SIG-M5 treated with dmso at 0.1 percent for 504 hours (cell line): ENCODE results near the gene PLEKHD1.

Experiments
- DNase-seq: peaks from one replicate; lab custom pipeline; 2025; ENCODE audit not compliant: unreplicated experiment; lab: John Stamatoyannopoulos, UW

The PLEKHD1 gene

DNA sequence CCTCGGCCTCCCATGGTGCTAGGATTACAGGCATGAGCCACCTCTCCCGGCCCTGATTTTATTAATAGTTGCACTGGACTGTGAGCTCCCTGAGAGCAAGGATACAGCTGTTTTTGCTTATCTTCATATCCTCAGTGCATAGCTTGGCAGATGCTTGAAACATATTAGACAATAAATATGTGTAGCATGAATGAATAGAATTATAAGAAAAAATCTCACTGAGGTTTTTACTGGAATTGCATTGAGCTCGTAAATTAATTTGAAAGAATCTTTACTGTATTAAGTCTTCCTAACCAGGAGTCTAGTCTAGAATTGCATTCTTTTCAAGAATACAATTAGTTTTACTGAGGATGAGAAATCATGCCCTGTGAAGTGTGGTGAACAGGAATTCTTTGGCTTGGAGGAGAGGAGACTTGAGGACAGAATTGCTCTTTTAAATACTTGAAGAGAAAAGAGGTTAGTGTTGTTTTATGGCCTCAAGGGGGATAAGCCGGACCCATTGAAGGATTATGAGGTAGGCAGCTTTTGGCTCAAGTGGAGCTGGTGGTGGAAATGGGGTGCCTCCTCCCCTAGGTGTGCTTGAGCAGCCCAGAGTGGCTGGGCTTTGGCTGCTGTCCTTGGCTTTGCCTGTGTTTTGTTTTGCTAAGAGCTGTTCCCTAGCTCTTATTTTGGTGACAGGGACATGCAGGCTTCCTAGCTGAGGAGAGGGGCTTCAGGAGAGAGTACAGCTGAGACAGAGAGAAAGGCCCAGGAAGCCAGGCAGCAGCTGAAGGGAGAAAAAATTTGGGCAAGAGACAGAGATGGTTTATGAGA, 34.0 kb downstream of the PLEKHD1 start:
- no peak for DNase-seq

DNA sequence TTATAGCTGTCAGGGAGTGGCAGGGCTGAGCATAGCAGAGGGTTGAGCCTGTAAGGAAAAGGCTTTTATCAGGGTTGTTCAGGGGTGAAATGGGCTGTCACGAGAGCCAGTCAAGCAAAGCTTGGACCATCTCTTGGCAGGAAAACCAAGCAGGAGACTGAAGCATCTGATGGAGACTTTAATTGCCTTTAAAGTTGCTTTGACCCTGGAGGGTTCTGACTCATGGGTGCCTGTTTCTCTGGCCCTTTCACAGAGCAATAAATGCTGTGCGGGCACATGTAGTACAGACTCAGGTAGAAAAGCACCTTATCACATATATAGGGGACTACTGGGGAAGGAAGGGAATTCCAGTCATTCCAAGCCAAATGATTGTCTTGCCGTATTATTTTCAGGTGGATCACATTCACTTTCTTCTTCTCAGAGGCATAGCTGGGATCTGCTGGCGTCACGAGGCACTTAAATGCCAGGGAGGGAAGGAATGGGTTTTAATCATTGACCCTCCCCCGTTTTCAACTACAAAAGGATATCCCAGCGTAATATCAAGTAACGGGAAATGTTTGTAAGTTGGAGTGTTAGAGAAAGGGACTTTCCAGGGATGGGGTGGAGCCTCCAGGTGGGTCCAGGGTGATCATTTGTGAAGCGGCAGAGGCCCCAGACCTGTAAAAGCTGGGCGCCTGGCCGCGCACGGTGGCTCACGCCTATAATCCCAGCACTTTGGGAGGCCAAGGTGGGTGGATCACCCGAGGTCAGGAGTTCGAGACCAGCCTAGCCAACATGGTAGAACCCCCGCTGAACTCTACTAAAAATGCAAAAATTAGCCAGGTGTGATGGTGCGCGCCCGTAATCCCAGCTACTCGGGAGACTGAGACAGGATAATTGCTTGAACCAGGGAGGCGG, 34.9 kb downstream of the PLEKHD1 start:
- no peak for DNase-seq

DNA sequence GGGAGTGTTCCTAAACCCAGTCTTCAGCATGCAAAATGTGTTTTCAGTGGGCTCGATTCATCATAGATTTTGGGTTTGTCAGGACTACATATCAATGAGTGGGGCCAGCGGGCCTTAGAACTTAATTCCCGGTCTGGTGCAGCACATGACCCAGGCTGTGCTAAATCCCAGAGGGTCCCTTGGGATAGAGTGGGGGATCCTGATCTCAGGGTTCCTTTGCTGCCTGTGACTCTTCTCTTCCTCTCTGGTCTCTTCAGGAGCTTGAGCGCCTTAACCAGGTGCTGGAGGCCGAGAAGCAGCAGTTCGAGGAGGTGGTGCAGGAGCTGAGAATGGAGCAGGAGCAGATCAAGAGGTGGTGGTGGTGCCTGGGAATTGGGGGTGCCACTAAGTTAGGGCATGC, 37.5 kb downstream of the PLEKHD1 start:
- no peak for DNase-seq

DNA sequence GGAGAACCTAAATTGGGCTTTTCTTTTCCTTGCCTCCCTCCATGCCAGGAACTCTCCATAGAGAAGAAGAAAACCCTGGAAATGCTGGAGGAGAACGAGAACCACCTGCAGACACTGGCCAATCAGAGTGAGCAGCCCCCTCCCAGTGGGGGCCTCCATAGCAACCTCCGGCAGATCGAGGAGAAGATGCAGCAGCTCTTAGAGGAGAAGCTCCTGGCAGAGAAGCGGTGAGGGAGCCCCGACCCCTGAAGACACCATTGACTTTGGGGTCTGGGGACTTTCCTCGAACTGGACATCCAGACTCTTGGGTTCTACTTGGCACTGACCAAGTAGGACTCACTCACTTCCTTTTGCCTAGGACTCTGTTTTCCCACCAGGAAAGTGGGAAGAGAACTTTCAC, 41.4 kb downstream of the PLEKHD1 start:
- DNase-seq: no peak

DNA sequence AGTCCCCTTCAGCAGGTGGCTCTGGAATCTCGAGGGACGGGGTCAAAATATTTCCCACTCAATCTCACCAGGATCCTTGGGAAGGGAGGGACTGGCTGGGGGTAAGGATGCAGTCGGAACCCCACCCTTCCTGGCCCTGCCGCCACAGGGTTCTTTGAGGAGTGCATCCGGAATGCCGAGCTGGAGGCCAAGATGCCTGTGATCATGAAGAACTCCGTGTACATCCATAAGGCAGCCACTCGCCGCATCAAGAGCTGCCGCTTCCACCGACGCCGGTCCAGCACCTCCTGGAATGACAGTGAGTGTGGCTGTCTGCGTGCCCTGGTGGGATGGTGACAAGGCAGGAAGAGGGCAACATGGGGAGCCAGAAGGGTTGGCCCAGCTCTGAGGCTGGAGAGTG, 43.1 kb downstream of the PLEKHD1 start:
- no peak for DNase-seq

DNA sequence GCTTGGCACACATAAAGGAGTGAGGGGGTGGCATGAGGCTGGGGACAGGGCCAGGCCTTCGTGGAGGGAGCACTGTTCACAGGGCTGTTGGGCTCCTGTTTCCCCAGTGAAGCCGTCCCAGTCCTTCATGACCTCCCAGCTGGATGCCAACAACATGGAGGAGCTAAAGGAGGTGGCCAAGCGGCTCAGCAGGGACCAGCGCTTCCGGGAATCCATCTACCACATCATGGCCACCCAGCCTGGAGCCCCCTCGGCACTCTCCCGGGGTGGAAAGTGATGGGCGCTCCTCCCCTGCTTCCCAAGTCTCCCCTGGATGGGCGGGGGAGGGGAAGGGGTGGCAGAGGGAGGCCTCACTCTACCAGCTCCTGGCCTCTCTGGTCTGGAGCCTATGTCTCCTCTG, 43.6 kb downstream of the PLEKHD1 start:
- no peak for DNase-seq

DNA sequence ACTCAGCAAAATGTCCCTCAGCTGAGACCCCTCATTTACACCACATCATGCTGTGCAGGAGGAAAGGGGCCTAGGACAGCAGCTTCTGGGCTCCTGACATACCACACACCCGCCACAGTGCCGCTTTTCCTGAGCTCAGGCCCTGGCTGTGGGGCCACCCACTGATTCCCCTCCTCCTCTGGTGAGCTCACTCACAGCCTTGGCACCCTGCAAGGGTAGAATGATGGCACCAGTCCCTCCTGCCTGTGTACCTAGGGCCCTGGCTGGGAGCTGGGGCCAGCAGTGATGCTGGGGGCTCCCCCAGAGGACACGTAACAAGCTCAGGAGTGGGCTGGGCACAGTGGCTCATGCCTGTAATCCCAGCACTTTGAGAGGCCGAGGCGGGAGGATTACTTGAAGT, 44.4 kb downstream of the PLEKHD1 start:
- DNase-seq: no peak

DNA sequence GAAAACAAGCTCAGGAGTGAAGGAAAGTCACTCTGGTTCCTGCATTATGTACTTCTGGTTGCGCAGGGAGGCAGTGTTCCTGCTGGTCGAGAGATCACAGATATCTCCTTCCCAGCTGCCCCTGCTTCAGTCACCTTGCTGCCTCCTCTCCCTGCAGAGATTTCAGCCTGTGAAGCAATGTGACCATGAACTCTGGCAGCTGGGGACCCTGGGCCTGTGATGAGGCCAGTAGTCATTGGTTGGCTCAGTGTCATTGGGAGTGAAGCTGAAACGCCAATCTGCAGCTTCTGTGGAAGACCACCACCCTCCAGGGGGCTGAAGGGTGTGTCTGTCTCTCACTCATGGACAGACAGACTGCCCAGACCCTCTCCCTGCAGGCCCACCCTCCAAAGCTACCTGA, 45.0 kb downstream of the PLEKHD1 start:
- DNase-seq: no peak

DNA sequence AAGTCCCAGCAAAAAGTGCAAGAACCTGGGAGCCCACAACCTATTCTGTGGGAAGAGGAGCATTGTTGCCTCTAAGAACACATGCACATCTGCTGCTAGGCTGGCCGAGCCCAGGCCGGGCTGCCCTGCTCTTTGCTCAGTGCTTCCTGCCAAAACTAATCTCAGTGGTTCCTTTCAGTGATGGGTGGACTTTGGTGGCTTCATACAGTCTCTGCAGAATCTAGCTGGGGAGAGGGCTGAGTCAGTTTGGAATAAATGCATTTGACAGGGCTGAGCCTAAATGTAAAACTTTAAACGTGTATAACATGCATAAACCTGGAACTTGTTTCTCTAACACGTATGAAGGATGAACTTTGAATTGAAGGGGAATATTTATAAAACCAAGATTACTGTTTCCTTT, 45.6 kb downstream of the PLEKHD1 start:
- no peak for DNase-seq

DNA sequence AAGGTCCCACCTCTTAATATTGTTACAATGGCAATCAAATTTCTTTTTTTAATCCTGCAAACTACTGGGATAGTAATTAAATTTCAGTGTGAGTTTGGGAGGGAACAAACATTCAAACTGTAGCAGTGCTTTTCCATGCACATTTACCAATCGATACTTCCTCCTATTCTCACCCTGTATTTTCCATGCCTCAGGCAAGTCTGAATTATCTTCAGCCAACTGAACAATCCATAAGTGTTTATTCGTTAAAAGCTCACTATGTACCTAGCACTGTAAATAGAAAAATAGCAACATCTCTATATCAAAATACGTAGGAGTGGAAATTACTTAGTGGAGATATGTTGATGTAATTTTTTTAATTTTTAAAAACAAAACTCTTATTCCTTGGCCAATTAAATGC, 46.6 kb downstream of the PLEKHD1 start:
- DNase-seq: no peak

DNA sequence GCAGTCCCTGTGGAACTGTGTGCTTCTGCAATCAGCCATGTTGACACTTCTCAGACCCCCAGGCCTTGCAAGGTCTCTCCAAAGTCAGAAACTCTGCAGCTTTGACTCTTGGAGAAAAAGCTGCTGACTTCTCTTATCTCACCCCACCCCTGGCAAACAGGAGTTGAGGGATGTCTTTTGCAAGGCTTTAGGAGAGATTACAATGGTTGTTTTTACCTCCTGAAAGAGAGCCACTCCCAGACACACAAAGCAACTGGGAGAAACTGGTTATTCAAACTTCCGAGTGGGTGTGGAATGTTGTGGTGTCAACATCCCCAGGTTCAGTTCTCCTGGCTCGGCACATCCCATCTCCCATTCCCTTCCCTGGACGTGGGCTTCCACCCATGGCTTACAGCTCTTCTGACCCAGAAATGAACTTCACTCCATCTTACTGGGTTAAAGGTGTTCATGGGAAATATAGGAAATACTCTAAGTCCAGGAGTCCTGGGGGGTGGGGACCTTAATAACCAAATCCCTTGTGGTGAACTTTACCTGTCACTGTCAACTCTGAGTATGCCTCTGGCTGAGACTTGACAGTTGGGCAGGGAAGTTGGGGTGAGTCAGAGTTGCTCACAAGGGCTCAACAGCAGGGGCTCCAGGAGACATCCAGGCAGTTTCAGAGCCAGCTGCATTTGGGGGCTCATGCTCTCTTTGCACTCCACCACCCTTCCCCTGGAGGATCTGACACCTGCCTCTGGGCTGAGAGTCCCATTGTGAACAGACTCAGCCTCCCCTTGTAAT, 48.2 kb downstream of the PLEKHD1 start:
- no peak for DNase-seq

DNA sequence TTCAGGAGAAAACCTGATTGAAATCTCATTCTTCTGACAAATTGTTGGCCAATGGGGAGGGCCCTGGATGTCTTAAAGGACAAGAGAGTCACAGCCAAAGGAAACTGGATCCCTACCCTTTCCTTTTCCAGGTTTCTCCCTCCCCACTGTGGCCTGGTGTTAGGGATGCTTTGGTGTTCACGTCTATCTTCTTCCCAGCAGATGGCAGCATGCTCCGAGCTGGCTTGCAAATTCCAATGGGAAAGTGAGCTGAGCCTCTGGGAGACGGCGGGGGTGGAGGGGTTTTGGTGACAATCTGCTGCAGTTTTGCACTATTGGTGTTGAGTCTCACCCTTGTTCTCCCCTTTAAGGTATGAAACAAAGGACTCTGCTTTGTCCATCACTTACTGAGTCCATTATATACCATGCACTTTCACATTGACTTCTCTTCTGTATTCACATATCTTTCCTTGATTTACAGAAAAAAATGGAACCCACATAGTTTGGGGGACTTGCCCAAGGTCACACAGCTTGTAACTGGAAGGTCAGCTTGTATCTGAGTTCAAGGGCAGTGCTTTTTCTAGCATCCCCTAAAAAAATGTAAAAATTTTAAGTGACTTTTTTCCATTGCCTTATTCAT, 50.8 kb downstream of the PLEKHD1 start:
- no peak for DNase-seq

DNA sequence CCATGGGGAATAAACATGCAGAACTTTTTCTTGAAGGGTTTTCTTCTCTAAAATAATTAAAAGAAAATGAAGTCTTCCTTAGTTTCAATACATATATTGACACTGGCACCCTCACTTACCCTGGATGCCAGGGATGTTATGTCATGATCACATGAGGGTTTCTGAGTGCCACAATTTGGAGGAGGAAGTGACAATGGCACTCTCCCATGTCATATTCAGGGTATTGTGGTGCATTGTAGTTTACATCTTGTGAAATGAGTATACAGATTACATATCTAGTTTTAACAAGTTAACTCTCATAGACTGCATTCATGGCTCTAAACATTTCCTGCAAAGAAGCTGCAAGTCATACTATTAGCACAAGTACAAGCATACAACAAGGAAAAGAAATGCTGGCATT, 52.4 kb downstream of the PLEKHD1 start:
- DNase-seq: no peak

DNA sequence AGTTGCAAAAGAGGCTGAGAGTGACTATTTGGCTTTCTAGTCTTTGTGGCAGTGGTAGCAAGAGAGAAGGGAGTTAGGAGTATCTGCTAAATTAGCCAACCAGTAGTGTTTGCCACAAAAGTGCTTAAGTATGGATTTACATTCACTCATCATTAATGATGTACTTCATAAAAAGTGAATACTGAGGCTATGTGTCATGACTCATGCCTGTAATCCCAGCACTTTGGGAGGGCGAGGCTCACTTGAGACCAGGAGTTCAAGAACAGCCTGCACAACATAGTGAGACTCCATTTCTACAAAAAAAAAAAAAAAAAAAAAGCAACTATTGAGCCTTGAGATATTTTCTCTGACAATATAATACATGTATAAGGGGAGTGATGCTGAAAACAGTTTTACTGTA, 53.4 kb downstream of the PLEKHD1 start:
- DNase-seq: no peak

DNA sequence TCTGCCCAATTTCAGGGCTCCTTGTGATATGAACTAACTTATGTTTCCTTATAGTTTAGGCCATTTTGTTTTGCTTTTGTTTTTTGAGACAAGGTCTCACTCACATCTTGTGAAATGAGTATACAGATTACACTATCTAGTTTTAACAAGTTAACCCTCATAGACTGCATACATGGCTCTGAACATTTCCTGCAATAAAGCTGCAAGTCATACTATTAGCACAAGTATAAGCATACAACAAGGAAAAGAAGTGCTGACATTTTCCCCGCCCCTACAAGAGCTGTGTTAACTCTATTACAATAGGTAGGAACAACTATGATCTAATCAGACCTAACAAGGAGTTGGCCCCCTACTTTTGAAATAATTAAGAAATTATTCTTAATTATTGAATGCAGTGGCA, 54.2 kb downstream of the PLEKHD1 start:
- no peak for DNase-seq

DNA sequence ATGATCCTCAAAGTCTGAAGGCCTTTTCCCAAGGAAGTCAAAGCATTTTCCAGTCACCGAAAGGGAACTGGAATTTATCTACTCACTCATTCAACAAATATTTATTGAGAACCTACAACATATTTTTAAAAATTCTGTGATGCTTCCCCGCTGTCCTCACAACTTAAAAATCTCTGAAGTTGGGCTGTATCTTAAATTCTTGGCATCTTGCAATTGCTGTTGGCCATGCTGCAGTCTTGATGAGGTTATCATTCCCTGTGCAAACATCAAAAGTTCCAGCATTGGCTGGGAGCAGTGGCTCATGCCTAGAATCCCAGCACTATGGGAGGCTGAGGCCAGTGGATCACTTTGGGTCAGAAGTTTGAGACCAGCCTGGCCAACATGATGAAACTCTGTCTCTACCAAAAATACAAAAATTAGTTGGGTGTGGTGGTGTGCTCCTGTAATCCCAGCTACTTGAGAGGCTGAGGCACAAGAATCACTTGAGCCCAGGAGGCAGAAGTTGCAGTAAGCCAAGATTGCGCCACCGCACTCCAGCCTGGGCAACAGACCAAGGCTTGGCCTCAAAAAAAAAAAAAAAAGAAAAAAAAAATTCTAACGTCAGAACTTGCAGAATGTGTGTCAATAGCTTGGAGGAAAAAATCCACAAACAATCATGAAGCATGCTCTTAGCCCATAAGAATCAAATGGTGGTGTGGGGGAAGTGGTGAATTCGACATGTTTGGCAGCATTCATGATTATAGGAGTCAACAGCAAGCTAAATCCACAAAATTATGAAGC, 55.3 kb downstream of the PLEKHD1 start:
- DNase-seq: peak; percentile 16

DNA sequence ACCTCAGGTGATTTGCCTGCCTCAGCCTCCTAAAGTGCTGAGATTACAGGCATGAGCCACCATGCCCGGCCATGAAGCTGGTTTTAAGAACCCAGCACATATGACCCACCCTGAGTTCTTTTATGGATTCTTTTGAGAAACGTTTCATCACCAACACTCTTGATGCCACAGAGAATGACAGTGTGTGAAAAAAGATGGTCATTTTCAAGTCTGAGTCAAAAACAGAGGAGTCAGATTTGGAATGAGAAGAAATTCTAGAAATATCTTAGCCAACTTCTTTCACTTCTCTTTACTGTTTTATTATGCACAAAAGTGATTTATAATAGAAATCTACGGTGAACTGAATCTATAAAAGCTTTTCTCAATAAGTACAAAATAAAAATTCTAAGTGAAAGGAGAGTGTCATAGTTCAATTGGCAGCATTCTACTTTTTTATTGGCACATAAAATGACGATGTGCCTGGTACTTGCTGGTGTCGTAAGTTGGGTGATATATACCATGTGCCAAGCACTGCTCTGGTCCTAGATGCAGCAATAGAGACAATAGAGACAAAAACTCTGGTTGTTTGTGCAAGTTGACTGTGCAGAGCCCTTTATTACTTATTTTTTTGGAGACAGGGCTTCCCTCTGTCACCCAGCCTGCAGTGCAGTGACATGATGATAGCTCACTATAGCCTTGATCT, 56.3 kb downstream of the PLEKHD1 start:
- DNase-seq: no peak

DNA sequence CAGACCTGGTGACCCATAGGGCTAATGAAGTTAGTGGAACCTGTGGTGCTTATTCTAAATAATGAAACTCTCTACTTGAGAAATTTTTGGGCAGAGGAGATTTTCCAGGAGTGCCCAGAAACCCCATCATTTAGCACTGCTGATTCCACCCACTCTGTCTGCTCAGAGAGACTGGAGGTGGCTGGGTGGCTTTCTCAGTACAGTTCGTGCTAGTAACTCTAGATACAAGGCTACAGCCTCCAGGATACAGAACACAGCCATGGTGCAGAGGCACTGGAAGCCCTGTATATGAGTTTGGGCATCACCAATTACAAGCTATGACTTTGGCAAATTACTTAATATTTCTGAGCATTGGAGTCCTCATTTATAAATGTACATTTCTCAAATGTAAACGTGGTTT, 57.8 kb downstream of the PLEKHD1 start:
- DNase-seq: no peak

DNA sequence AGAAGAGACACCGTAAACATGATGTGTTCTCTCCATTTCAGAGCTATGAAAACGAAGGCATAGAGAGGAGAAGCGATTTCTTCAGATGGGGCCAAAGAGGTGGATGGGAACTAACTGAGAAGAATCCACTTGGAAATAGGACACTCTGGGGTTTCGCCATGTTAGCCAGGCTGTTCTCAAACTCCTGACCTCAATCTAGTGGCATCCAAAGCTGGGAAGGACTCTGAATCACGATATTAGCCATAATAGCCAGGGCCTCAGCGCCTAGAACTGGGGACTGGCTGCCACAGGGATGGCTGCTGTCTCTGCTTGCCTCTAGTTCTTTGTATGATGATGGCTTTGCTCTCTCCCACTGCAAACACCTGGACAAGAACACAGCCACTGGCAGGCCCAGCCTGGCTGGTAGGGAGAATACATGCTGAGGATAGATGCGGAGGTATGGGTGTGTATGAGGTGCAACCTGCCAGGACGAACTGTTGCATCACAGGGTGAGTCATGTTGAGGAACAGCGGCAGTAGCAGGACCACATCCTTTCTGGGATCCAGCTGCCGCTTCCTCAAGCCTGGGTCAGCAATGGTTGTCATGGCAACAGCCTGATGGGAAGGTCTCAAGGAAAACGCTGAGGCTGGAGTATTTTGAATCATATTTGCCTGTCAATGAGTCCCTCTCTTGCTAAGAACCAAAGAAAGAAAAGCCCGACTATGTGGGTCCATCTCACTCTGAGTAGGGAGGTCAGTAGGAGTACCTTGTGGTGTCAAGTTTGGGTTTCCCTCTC, 59.0 kb downstream of the PLEKHD1 start:
- DNase-seq: peak; percentile 81
